ENCODE results near the gene IGSF23.

The IGSF23 gene

DNA sequence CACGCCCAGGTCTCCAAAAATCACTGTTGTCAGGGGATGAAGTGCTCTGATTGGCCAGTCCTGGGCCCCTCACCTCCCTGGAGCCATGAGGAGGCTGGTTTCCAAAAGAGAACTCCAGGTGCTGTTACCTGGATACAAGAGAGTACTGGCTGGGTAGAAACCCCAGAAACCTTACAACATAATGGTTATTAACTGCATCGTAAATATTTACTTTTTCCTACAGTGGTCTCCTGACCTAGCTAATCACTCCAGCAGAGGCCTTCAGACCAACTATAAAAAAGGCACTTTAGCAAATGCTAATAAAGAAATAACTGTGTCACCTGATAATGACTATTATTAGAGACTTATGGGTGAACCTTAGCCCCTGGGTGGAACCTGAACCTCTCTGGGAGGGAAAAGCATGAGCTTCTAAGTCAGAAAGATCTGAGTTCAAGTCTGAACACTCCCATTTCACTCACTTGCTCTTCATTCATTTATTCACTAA is 1.5 kb upstream of the IGSF23 start:
- TF ChIP-seq, protein P1, sequence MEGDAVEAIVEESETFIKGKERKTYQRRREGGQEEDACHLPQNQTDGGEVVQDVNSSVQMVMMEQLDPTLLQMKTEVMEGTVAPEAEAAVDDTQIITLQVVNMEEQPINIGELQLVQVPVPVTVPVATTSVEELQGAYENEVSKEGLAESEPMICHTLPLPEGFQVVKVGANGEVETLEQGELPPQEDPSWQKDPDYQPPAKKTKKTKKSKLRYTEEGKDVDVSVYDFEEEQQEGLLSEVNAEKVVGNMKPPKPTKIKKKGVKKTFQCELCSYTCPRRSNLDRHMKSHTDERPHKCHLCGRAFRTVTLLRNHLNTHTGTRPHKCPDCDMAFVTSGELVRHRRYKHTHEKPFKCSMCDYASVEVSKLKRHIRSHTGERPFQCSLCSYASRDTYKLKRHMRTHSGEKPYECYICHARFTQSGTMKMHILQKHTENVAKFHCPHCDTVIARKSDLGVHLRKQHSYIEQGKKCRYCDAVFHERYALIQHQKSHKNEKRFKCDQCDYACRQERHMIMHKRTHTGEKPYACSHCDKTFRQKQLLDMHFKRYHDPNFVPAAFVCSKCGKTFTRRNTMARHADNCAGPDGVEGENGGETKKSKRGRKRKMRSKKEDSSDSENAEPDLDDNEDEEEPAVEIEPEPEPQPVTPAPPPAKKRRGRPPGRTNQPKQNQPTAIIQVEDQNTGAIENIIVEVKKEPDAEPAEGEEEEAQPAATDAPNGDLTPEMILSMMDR (IDR thresholded peaks at IDR 0.05; ENCODE audit: borderline replicate concordance, insufficient read depth, low read depth, low read length), result no peak
- H3K4me3 ChIP-seq (ENCODE audit: low read depth, low read length), result no peak overlapping the region

DNA sequence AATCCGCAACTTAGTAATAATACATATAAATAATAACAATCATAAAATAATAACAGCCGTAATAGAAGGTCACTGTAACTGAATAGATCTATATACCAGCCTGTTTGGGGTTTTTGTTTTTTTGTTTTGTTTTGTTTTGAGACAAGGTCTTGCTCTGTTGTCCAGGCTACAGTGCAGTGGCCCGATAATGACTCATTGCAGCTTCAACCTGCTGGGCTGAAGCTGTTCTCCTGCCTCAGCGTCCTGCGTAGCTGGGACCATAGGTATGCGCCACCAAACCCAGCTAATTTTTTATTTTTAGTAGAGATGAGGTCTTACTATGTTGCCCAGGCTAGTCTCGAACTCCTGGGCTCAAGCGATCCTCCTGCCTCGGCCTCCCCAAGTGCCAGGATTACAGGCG is 950 bp downstream of the IGSF23 start:
- TF ChIP-seq, protein P1 (IDR thresholded peaks at IDR 0.05; ENCODE audit: borderline replicate concordance, insufficient read depth, low read depth, low read length), result no peak
- no peak overlapping the region for H3K4me3 ChIP-seq (ENCODE audit: low read depth, low read length)

DNA sequence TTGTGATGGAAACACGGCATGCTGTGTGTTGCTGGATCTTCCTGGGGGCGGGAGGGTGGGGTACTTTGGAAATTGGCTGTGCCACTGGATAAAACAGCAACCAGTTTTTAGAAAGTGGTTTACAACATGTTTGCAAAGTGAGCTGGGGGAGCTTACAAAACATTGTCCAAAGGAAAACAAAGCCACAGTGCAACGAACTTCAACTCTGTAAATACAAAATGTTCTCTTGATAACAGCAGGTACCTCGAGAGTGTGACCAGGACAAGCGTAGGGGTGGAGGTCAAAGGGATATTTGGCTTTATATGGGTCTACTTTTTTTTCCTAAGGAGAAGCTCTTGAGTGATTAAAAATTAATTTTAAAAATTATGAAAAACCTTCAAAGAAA is 2.5 kb downstream of the IGSF23 start:
- TF ChIP-seq, protein P1 (IDR thresholded peaks at IDR 0.05; ENCODE audit: borderline replicate concordance, insufficient read depth, low read depth, low read length), result no peak
- no peak overlapping the region for H3K4me3 ChIP-seq (ENCODE audit: low read depth, low read length)

DNA sequence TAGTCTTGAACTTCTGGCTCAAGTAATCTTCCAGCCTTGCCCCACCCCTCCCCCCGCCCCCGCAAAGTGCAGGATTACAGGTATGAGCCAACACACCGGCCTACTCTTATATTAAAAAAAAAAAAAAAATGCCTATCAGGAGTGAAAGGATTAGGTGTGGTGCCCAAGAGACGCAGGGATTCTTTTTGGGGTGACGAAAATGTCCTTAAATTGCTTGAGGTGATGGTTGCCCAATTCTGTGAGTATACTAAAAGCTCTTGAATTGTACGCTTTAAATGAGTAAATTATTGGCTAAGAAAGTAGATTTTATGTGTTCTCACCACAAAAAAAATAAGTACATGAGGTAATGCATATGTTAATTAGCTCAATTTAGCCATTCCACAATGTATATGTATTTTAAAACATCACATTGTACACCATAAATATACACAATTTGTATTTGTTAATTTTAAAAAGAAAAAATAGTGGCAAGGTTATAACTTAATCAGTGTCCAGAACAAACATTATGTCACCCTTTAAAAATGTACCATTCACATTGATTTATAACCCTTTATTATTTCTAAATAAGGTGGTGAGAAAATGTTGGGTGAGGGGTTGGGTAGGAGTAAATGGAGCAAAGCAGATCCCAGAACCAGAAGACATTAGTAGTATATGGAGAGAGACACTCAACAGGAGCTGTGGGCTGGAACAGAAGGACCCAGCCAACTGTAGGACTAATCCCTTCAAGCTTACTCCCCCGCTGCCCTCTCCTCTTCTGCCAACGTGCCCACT is 3.9 kb downstream of the IGSF23 start:
- TF ChIP-seq, protein P1 (IDR thresholded peaks at IDR 0.05; ENCODE audit: borderline replicate concordance, insufficient read depth, low read depth, low read length), result no peak

DNA sequence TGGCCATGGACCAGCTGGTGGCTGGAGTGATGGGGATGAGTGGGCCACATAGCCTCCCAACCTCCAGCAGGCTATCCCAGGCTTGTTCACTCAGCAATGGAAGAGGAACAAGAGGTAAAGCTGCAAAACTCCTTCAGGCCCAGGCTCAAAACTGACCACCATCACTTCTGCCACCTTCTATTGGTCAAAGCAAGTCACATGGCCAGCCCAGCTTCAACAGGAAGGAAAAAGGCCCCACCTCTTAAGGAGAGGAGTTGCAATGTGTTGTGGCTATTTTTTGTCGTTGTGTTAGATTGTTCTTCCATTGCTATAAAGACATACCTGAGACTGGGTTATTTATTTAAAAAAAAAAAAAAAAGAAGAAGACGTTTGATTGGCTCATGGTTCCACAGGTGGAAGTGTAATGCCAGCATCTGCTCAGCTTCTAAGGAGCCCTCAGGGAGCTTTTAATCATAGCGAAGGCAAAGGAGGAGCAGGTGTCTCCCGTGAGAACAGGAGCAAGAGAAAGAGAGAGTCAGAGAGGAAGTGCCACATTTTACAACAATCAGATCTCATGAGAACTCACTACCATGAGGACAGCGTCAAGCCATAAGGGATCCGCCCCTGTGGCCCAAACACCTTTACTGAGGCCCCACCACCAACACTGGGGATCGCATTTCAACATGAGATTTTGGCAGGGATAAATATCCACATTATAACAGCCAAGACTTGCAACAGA is 5.4 kb downstream of the IGSF23 start:
- TF ChIP-seq, protein P1 (IDR thresholded peaks at IDR 0.05; ENCODE audit: borderline replicate concordance, insufficient read depth, low read depth, low read length), result no peak
- H3K4me3 ChIP-seq (ENCODE audit: low read depth, low read length), result no peak overlapping the region

More for the DNA sequence above, 3.9 kb downstream of the IGSF23 start:
- no peak overlapping the region for H3K4me3 ChIP-seq (ENCODE audit: low read depth, low read length)

DNA sequence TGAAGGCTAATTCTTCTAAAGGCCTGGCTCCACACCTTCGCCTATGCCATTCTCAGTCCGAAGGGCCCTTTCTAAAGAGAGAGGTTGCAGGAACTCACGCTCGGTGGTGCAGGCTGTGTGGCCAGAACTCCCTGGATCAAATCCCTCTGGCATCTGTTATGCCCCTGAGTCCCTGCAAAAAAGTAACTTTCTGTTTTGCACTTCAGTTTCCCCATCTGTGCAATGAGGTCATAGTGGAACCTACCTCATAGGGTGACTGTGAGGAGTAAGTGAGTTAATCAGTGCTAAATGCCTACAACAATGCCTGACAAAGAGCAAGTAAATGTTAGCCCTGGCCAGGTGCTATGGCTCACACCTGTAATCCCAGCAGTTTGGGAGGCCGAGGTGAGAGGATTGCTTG is 7.3 kb downstream of the IGSF23 start:
- TF ChIP-seq, protein P1 (IDR thresholded peaks at IDR 0.05; ENCODE audit: borderline replicate concordance, insufficient read depth, low read depth, low read length), result no peak
- no peak overlapping the region for H3K4me3 ChIP-seq (ENCODE audit: low read depth, low read length)

Data from GM12875 (cell line).